Skin epidermis (tissue), 12 donors: ENCODE data around the gene TRAF3IP3.

Source experiments
- H3K27ac ChIP-seq, 21 experiments: fragments of 200-600 bp; sonication (generic) in 11 of 21; one replicate each; pipeline ENCODE4 v1.5.0; 2020; ENCODE audit warnings: mild to moderate bottlenecking in 3 of 21, inconsistent platforms in 2 of 21, moderate library complexity in 2 of 21
- H3K4me3 ChIP-seq, 7 experiments: fragments of 200-600 bp; sonication (generic) in 2 of 7; one replicate each; pipeline ENCODE4 v1.5.0; 2020; ENCODE audit warnings: inconsistent platforms in 2 of 7, mild to moderate bottlenecking in 2 of 7, moderate library complexity in 1 of 7

Gene TRAF3IP3

GRCh38 chr1:209758400-209758799 is 2.5 kb downstream of the TRAF3IP3 start:
- Histone ChIP-seq H3K4me3 (peak overlapping the region in 3 of 7 experiments; percentile 29 to 36 (median 35)), H3K27ac (peak overlapping the region in 10 of 21 experiments; percentile 12 to 96 (median 80))

GRCh38 chr1:209759829-209760359 is 4.0 kb downstream of the TRAF3IP3 start:
- Histone ChIP-seq H3K27ac (peak overlapping the region in 1 of 21 experiments; percentile 96), H3K4me3 (no peak overlapping the region)

- Histone ChIP-seq H3K4me3 (no peak overlapping the region), H3K27ac (peak overlapping the region in 2 of 21 experiments; percentile 4 to 11)
These were observed 5.3 kb downstream of the TRAF3IP3 start for GRCh38 chr1:209761011-209761635.

- Histone ChIP-seq H3K27ac (peak overlapping the region in 5 of 21 experiments; percentile 3 to 95 (median 28)), H3K4me3 (no peak overlapping the region)
These were observed 10.2 kb downstream of the TRAF3IP3 start for GRCh38 chr1:209766051-209766450.

- H3K27ac ChIP-seq = peak overlapping the region in 12 of 21 experiments; percentile 17 to 97 (median 84)
- peak overlapping the region in 1 of 7 experiments; percentile 31 for H3K4me3 ChIP-seq
These were observed 11.2 kb downstream of the TRAF3IP3 start for GRCh38 chr1:209767096-209767495.

GRCh38 chr1:209767706-209768105 is 11.9 kb downstream of the TRAF3IP3 start:
- peak overlapping the region in 1 of 7 experiments; percentile 31 for H3K4me3 ChIP-seq
- H3K27ac ChIP-seq = peak overlapping the region in 16 of 21 experiments; percentile 12 to 97 (median 82)

- peak overlapping the region in 20 of 21 experiments; percentile 12 to 97 (median 79) for H3K27ac ChIP-seq
- peak overlapping the region in 6 of 7 experiments; percentile 6 to 31 (median 24) for H3K4me3 ChIP-seq
These were observed 12.5 kb downstream of the TRAF3IP3 start for GRCh38 chr1:209768354-209768774.

- peak overlapping the region; percentile 6 to 31 (median 23) for H3K4me3 ChIP-seq
- peak overlapping the region in 20 of 21 experiments; percentile 58 to 97 (median 79) for H3K27ac ChIP-seq
These were observed 13.5 kb downstream of the TRAF3IP3 start for GRCh38 chr1:209769171-209769904.

- H3K4me3 ChIP-seq = peak overlapping the region; percentile 6 to 31 (median 23)
- H3K27ac ChIP-seq = peak overlapping the region in 20 of 21 experiments; percentile 6 to 97 (median 79)
These were observed 14.1 kb downstream of the TRAF3IP3 start for GRCh38 chr1:209769971-209770370.

- H3K27ac ChIP-seq = peak overlapping the region in 7 of 21 experiments; percentile 78 to 97 (median 94)
- H3K4me3 ChIP-seq = peak overlapping the region in 4 of 7 experiments; percentile 6 to 31 (median 27)
These were observed 15.0 kb downstream of the TRAF3IP3 start for GRCh38 chr1:209770636-209771415.

- no peak overlapping the region for H3K4me3 ChIP-seq
- peak overlapping the region in 2 of 21 experiments; percentile 4 to 10 for H3K27ac ChIP-seq
These were observed 16.3 kb downstream of the TRAF3IP3 start for GRCh38 chr1:209772126-209772525.

- peak overlapping the region in 2 of 21 experiments; percentile 18 to 37 for H3K27ac ChIP-seq
- H3K4me3 ChIP-seq = no peak overlapping the region
These were observed 18.7 kb downstream of the TRAF3IP3 start for GRCh38 chr1:209774592-209774991.

- H3K4me3 ChIP-seq = no peak overlapping the region
- H3K27ac ChIP-seq = peak overlapping the region in 2 of 21 experiments; percentile 18 to 37
These were observed 19.8 kb downstream of the TRAF3IP3 start for GRCh38 chr1:209775678-209776077.

- Histone ChIP-seq H3K27ac (no peak overlapping the region), H3K4me3 (no peak overlapping the region)
These were observed 21.7 kb downstream of the TRAF3IP3 start for GRCh38 chr1:209777587-209777986.

GRCh38 chr1:209778102-209778501 is 22.2 kb downstream of the TRAF3IP3 start:
- H3K4me3 ChIP-seq = no peak overlapping the region

GRCh38 chr1:209780268-209780667 is 24.4 kb downstream of the TRAF3IP3 start:
- no peak overlapping the region for H3K4me3 ChIP-seq
- H3K27ac ChIP-seq = no peak overlapping the region

More at GRCh38 chr1:209778102-209778501, 22.2 kb downstream of the TRAF3IP3 start:
- no peak overlapping the region for H3K27ac ChIP-seq

GRCh38 chr1:209783386-209783785 is 27.5 kb downstream of the TRAF3IP3 start:
- Histone ChIP-seq H3K27ac (peak overlapping the region in 6 of 21 experiments; percentile 82 to 93 (median 90)), H3K4me3 (peak overlapping the region in 4 of 7 experiments; percentile 45 to 68 (median 57))

- Histone ChIP-seq H3K27ac (peak within 1 kb of the TSS; percentile 37 to 96 (median 89)), H3K4me3 (peak within 1 kb of the TSS; percentile 43 to 68 (median 50))
These were observed 28.7 kb downstream of the TRAF3IP3 start, which contains the start of gene C1orf74 for GRCh38 chr1:209784265-209785169. C1orf74 (minus strand) TSS chr1:209784559; CDS start chr1:209783634, 925 bp downstream.
